HG02870 (cell line): ENCODE measurements around the gene ZNF25.
"Not testable (repeated sequence)": the region's sequence is repeated elsewhere in the genome, so short reads cannot be mapped to it uniquely, and the experiment has no call there.

Experiments used
- ATAC-seq: cut with Tn5 transposase; IDR thresholded peaks from one replicate; pipeline ENCODE4 v1.9.1; 2021; ENCODE audit warnings: mild to moderate bottlenecking, moderate library complexity; ENCODE audit not compliant: unreplicated experiment

ZNF25 gene

DNA sequence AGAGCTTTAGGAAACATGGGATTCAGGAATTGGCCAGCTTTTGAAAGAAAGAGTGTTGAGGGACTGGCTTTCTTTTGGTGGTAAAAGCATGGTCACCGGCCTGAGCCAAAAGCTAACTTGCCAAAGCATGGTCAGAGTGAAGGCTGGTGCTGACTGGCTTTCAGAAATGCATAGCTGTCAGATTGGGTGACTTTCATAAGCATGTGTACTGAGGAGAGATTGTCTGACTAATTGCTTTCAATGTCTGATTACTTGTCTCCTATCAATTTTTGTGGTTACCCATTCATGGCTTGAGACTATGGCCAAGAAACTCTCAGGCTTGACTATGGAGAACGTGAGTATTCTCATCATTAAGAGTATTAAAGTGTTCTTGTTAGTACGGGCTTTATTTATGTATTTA, 28.2 kb downstream of the ZNF25 start:
- no peak for ATAC-seq

DNA sequence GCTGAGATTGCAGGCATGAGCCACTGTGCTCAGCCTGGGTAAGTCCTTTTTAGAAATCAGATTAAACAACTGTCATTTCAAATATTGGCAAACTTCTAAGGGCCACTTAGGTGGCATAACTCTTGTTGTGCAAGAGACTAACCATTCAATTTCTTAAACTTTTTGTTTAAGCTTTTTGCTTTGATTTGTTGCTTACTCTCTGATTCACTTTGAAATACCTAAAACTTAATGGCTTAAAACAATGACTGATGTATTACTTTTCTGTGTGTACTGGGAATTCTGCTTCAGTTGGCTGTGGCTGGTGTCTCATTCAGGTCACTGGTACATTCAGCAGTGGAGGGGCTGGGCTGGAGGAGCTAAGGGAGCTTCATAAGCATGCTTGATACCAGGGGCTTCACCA, 28.9 kb downstream of the ZNF25 start:
- no peak for ATAC-seq

DNA sequence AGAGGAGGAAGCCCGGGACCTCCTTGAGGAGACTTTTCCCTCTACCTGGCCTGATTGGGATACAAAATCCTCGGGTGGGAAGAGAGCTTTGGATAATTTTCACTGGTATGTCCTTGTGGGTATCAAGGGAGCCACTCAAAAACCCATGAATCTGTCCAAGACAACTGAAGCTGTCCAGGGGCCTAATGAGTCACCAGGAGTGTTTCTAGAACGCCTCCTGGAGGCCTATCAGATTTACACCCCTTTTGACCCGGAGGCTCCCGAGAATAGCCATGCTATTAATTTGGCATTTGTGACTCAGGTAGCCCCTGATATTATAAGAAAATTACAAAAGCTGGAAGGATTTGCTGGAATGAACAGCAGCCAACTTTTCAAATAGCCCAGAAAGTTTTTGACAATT, 38.6 kb downstream of the ZNF25 start:
- no peak for ATAC-seq

DNA sequence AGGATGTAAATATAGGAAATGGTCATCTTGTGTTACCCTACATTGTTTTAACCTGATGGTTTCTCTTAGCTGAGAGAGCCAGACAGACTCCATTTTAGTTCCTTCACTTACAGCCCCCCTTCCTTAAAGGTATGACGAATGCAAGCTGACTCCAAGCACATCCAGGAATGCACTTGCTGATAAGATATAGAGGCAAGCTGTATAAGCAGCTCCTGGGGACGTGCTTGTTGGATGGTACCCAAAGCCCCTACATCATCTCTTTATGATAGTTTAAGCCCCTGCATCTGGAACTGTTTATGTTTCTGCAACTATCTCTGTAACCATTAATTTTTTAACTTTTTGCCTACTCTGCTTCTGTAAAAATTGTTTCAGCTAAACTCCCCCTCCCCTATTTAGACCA, 41.7 kb downstream of the ZNF25 start:
- ATAC-seq: no peak

DNA sequence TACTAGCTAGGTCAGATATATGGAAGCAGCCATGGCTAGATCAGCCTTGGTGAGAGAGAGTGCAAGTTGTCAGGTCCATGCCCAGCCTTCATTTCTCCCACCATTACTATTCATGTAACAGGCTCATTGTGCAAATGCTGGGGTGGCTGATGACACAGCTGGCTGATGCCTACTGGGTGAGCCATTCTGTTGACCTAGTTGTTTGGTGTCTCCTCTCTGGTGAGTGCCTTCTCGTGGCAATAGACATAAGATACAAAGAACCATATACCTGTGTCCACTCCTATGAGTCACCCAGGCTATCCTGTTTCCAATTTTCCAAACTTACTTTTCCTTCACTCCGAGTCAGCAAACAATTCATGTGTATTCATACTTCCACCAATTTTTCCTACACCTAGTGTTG, 46.0 kb downstream of the ZNF25 start:
- ATAC-seq: no peak

DNA sequence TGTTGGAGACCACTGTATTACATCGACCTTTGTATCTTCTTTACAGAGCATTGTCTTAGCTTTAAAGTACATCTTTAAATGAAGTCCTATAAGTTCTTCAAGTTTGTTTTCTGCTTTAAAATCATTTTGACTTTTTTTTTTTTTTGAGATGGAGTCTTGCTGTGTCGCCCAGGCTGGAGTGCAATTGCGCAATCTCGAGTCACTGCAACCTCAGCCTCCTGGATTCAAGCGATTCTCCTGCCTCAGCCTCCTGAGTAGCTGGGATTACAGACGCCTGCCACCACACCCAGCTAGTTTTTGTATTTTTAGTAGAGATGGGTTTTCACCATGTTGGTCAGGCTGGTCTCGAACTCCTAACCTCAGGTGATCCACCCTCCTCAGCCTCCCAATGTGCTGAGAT, 68.3 kb downstream of the ZNF25 start:
- not testable (repeated sequence) for ATAC-seq

DNA sequence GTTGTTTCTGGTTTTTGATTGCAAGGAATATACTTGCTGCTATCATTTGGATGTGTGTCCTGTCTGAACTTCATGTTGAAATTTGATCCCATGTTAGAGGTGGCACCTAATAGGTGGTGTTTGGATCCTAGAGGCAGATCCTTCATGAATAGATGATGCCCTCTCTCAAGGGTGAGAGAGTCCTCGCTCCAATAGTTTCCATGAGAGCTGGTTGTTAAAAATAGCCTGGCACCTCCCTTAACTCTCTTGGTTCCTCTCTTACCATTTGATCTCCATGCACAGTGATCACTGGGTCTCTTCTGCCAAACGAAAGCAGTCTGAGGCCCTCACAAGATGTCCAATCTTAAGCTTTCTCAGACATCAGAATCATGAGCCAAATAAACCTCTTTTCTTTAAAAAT, 70.1 kb downstream of the ZNF25 start:
- no peak for ATAC-seq
